ENCODE results near the gene CEP57. TPM values are rescaled to one million over a fixed set of nuclear protein-coding genes. Genes with fewer than 3 reads are reported as not detected.

CEP57 gene
- polyA plus RNA-seq, 1 donor (not counting 4 experiments of a cell fraction or from before 2014, with no cell fraction given) = 27.1 TPM

DNA sequence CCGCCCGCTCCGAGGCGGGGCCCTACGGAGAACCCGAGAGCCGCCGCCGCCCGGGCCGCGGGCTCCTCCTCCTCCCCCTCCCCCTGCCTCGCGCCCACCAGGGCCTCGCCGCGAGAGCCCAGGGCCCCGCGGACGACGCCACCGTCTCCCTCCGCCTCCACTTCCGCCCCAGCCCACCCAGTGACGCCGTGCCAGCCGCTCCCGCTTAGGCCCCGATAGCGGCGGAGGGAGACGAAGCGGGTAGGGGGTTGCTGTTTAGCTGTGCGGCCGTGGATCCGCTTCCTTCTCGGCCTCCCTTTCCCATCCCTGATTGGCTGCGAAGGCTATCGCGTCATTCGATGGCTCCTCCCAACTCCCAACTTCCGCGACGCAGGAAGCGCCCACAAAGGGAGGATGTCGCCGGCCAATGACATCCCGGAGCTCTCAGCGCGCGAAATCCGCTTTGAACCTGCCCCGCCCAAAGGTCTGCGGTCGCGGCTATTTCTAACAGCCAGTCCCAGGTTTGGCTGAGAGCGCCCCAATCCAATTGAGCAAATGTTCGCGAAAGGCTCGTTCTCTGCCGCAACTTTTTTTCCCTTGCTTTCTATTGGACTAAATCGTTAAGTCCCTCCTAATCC is 684 bp upstream of the CEP57 start, which contains the start of gene FAM76B:
TSS of gene FAM76B (minus strand) at position 277 of the 617 bp plus-strand sequence. CDS start 304 bp downstream, outside the sequence.
- TF ChIP-seq EZH2 (IDR thresholded peaks at IDR 0.05; ENCODE audit: low read length) (no peak), CTCF (optimal IDR thresholded peaks at IDR 0.05 in 1 of 3, IDR thresholded peaks at IDR 0.05 in 1 of 3, conservative IDR thresholded peaks at IDR 0.05 in 1 of 3; ENCODE audit: extremely low read depth in 1 of 3, insufficient read depth in 2 of 3, low read length in 3 of 3) (no peak)

DNA sequence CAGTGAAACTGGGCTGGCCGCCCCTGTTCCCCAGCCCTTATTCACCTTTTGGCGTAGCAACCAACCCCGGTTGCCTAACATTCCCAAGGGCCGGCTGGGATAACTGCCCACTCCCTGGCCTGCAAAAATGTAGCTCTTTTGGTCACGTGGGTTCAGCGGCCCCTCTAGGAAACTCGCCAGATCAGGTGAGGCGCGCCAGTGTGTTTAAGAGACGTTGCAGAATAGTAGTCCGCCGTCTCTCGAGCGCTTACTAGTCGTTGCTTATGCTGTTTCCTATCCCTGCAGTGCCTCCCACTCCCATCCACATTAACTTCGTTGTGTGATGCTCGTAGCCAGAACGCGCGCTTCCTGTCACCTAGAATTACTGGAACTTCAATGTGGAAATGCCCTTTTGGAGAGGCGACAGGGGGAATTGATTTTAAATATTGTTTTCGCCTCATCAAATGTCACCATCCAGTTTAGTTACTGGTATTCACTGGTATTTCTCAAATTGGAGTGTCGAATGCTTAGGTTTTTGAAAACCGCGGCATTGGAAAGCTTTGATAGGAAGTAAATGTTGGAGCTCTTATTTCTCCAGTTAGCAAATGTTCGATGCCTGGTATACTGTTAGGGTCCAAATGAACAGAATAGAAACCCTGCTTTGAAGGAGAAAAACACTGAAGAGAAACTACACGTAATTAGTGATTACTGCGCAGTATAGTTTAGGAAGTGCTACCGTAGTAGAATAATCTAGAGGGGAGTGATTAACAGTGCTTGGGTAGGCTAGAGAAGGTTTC is 823 bp downstream of the CEP57 start:
- peaks cover 17% of the 10 kb centered on the region for H3K4me1 ChIP-seq (ENCODE audit: control insufficient read depth, extremely low read depth, insufficient read depth, low read length)
- FAIRE-seq (peak; percentile 60), DNase-seq (ENCODE audit: low read depth, low spot score) (no peak)
- H3K9me3 ChIP-seq (ENCODE audit: control insufficient read depth, low read depth, low read length) = no peaks in the 10 kb centered on the region
- peaks cover 55% of the 10 kb centered on the region for H3K79me2 ChIP-seq (ENCODE audit: control insufficient read depth, insufficient read depth, low read length)
- H3K27ac ChIP-seq (ENCODE audit: control insufficient read depth, insufficient read depth, low read length) = peak overlapping the region; percentile 96
- dilution Hi-C loops (cut with MboI; ENCODE audit: extremely low pct_ligation_motif_present, low sequenced_read_pairs) = no loop called here
- H3K9ac ChIP-seq (ENCODE audit: control insufficient read depth, extremely low read depth, insufficient read depth, low read length) = peak overlapping the region; percentile 95
- H3K9me1 ChIP-seq (ENCODE audit: control insufficient read depth, extremely low read depth, insufficient read depth, low read length) = no peaks in the 10 kb centered on the region
- no peak for TF ChIP-seq CTCF (optimal IDR thresholded peaks at IDR 0.05 in 1 of 3, IDR thresholded peaks at IDR 0.05 in 1 of 3, conservative IDR thresholded peaks at IDR 0.05 in 1 of 3; ENCODE audit: extremely low read depth in 1 of 3, insufficient read depth in 2 of 3, low read length in 3 of 3)
- TF ChIP-seq EZH2 (IDR thresholded peaks at IDR 0.05; ENCODE audit: low read length) = no peak
- no peaks in the 10 kb centered on the region for H3K36me3 ChIP-seq (ENCODE audit: control insufficient read depth in 2 of 2, extremely low read depth in 1 of 2, insufficient read depth in 2 of 2, low read length in 2 of 2)
- peak overlapping the region; percentile 96 for H3K4me2 ChIP-seq (ENCODE audit: control insufficient read depth, extremely low read depth, insufficient read depth, low read depth, low read length)
- H4K20me1 ChIP-seq (ENCODE audit: control insufficient read depth, extremely low read depth, insufficient read depth, low read length) = no peaks in the 10 kb centered on the region
- peak overlapping the region; percentile 87 for H2AFZ ChIP-seq (ENCODE audit: control insufficient read depth, low read length)
- H3K27me3 ChIP-seq (ENCODE audit: control insufficient read depth, extremely low read depth, insufficient read depth, low read length) = no peaks in the 10 kb centered on the region
- peak overlapping the region; percentile 80 to 94 (median 94) for H3K4me3 ChIP-seq (ENCODE audit: control insufficient read depth in 2 of 3, extremely low read depth in 1 of 3, insufficient read depth in 2 of 3, low read depth in 1 of 3, low read length in 3 of 3)

More for the DNA sequence above, 684 bp upstream of the CEP57 start, which contains the start of gene FAM76B:
- H3K9me3 ChIP-seq (ENCODE audit: control insufficient read depth, low read depth, low read length) = no peaks in the 10 kb centered on the region
- H3K4me1 ChIP-seq (ENCODE audit: control insufficient read depth, extremely low read depth, insufficient read depth, low read length) = peaks cover 17% of the 10 kb centered on the region
- H3K9ac ChIP-seq (ENCODE audit: control insufficient read depth, extremely low read depth, insufficient read depth, low read length) = peak within 1 kb of the TSS; percentile 95
- H3K36me3 ChIP-seq (ENCODE audit: control insufficient read depth in 2 of 2, extremely low read depth in 1 of 2, insufficient read depth in 2 of 2, low read length in 2 of 2) = peaks cover 0 to 2% of the 10 kb centered on the region in 2 experiments
- peak within 1 kb of the TSS; percentile 96 for H3K27ac ChIP-seq (ENCODE audit: control insufficient read depth, insufficient read depth, low read length)
- H3K4me2 ChIP-seq (ENCODE audit: control insufficient read depth, extremely low read depth, insufficient read depth, low read depth, low read length) = peak within 1 kb of the TSS; percentile 96
- FAIRE-seq = peak; percentile 73
- H2AFZ ChIP-seq (ENCODE audit: control insufficient read depth, low read length) = peak within 1 kb of the TSS; percentile 87
- no peaks in the 10 kb centered on the region for H4K20me1 ChIP-seq (ENCODE audit: control insufficient read depth, extremely low read depth, insufficient read depth, low read length)
- H3K4me3 ChIP-seq (ENCODE audit: control insufficient read depth in 2 of 3, extremely low read depth in 1 of 3, insufficient read depth in 2 of 3, low read depth in 1 of 3, low read length in 3 of 3) = peak within 1 kb of the TSS; percentile 80 to 94 (median 94)
- peaks cover 45% of the 10 kb centered on the region for H3K79me2 ChIP-seq (ENCODE audit: control insufficient read depth, insufficient read depth, low read length)
- peak; percentile 76 for DNase-seq (ENCODE audit: low read depth, low spot score)
- H3K9me1 ChIP-seq (ENCODE audit: control insufficient read depth, extremely low read depth, insufficient read depth, low read length) = no peaks in the 10 kb centered on the region
- no peaks in the 10 kb centered on the region for H3K27me3 ChIP-seq (ENCODE audit: control insufficient read depth, extremely low read depth, insufficient read depth, low read length)
- dilution Hi-C loops (cut with MboI; ENCODE audit: extremely low pct_ligation_motif_present, low sequenced_read_pairs) = no loop called here
